RWPE2 (cell line): Measurements from ENCODE around the gene PADI3.
"Not testable (repeated sequence)": the region's sequence is repeated elsewhere in the genome, so short reads cannot be mapped to it uniquely, and the experiment has no call there.

ENCODE experiments used
- ATAC-seq: fragments of 200-7000 bp; cut with Tn5 transposase; 3 replicates; pipeline ENCODE4 v1.9.1; 2021; ENCODE audit warnings: low read depth
- DNase-seq: peaks from one replicate; pipeline ENCODE4 v3.0.0-alpha.2; 2020; ENCODE audit warnings: low spot score
- H3K27ac ChIP-seq: fragments of 450-650 bp; 2 replicates; pipeline ENCODE4 v1.5.1; 2017; ENCODE audit warnings: mild to moderate bottlenecking; ENCODE audit not compliant: poor library complexity, severe bottlenecking
- H3K27me3 ChIP-seq: fragments of 250-450 bp; sonication (Bioruptor Pico); 2 replicates; pipeline ENCODE4 v1.5.1; 2021; ENCODE audit warnings: mild to moderate bottlenecking, moderate library complexity; ENCODE audit not compliant: insufficient read depth, poor library complexity, severe bottlenecking
- H3K36me3 ChIP-seq: fragments of 250-450 bp; sonication (Bioruptor Pico); 2 replicates; pipeline ENCODE4 v1.5.1; 2020; ENCODE audit warnings: low read depth, mild to moderate bottlenecking, moderate library complexity
- H3K4me1 ChIP-seq: fragments of 250-450 bp; sonication (Bioruptor Pico); 2 replicates; pipeline ENCODE4 v1.5.1; 2021; ENCODE audit warnings: mild to moderate bottlenecking, moderate library complexity; ENCODE audit not compliant: insufficient read depth, poor library complexity, severe bottlenecking
- H3K4me3 ChIP-seq: fragments of 250-450 bp; sonication (Bioruptor Pico); 2 replicates; pipeline ENCODE4 v1.5.1; 2021; ENCODE audit warnings: mild to moderate bottlenecking, moderate library complexity; ENCODE audit not compliant: severe bottlenecking
- H3K9me3 ChIP-seq: fragments of 250-450 bp; sonication (Bioruptor Pico); 2 replicates; pipeline ENCODE4 v1.5.1; 2021; ENCODE audit warnings: mild to moderate bottlenecking, moderate library complexity; ENCODE audit not compliant: severe bottlenecking
- CTCF ChIP-seq: fragments of 450-650 bp; IDR thresholded peaks from one replicate; pipeline ENCODE4 v1.5.1; 2017; ENCODE audit warnings: mild to moderate bottlenecking, moderate library complexity; ENCODE audit not compliant: poor library complexity, severe bottlenecking

The PADI3 gene

GRCh38 chr1:17236779-17237560 lies 11.9 kb upstream of the PADI3 start:
- peak overlapping the region; percentile 100 for H3K27ac ChIP-seq
- H3K9me3 ChIP-seq, result no peaks in the 10 kb centered on the region
- ATAC-seq (peak; percentile 51), DNase-seq (peak; percentile 86)
- peaks cover 29% of the 10 kb centered on the region for H3K4me1 ChIP-seq
- H3K27me3 ChIP-seq, result no peaks in the 10 kb centered on the region
- H3K36me3 ChIP-seq, result no peaks in the 10 kb centered on the region
- TF ChIP-seq CTCF, result peak; percentile 86
- no peak overlapping the region for H3K4me3 ChIP-seq

DNA sequence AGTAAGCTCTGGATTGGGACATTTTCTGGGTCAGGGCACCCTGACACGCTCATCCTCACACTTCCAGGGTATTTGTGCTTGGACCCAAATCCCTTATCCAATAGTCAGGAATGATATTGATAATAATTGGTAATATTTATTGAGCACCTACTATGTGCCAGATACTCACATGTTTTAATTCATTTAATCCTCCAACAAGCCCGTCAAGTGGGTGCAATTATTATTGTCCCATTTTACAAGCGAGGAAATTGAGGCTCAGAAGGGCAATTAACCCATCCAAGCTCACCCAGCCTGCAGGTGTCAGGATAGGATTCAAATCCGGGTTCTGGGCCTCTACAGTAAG lies 11.4 kb upstream of the PADI3 start:
- Histone ChIP-seq H3K27me3 (no peaks in the 10 kb centered on the region), H3K9me3 (no peaks in the 10 kb centered on the region), H3K4me3 (no peak overlapping the region), H3K36me3 (no peaks in the 10 kb centered on the region), H3K27ac (peak overlapping the region; percentile 100), H3K4me1 (peaks cover 24% of the 10 kb centered on the region)
- ATAC-seq (no peak), DNase-seq (no peak)
- peak; percentile 27 for TF ChIP-seq CTCF

- Histone ChIP-seq H3K4me1 (peaks cover 5% of the 10 kb centered on the region), H3K9me3 (no peaks in the 10 kb centered on the region), H3K27me3 (no peaks in the 10 kb centered on the region), H3K36me3 (no peaks in the 10 kb centered on the region), H3K4me3 (no peak overlapping the region), H3K27ac (peak overlapping the region; percentile 11)
- DNase-seq, result no peak
- no peak for TF ChIP-seq CTCF
- ATAC-seq, result peak; percentile 52
These were observed 9.5 kb upstream of the PADI3 start for GRCh38 chr1:17239420-17239819.

DNA sequence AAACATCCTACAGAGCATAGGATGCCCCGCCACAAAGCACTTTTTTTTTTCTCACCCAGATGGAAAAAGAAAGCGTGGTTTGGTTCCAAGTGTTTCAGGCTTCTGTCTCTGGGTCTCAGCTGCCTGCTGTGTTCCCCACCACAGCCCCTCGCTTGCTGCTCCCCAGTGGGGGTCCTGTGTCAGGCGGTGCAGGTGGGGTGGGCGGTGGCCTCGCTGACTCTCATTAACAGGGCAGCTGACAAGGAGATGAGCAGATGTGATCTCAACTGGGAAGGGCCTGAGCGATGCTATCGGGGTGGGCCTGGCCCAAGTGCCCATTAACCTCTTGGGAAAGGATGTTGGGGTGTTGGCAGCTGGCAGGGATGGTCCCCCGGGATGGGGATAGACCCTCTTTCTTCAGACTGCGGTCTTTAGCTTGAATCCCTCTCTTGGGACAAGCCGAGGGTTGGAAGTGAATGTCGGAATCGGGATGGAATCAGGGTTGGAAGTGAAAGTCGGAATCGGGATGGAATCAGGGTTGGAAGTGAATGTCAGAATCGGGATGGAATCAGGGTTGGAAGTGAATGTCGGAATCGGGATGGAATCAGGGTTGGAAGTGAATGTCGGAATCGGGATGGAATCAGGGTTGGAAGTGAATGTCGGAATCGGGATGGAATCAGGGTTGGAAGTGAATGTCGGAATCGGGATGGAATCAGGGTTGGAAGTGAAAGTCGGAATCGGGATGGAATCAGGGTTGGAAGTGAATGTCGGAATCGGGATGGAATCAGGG lies 7.7 kb upstream of the PADI3 start:
- not testable (repeated sequence) for H3K27me3 ChIP-seq, ATAC-seq, DNase-seq

DNA sequence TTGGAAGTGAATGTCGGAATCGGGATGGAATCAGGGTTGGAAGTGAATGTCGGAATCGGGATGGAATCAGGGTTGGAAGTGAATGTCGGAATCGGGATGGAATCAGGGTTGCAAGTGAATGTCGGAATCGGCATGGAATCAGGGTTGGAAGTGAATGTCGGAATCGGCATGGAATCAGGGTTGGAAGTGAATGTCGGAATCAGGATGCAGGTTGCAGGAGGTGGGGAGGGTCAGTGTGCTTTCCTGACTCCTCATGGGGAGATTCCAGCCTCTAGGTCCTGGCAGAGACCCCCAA lies 7.2 kb upstream of the PADI3 start:
- not testable (repeated sequence) for H3K4me3 ChIP-seq, H3K9me3 ChIP-seq, DNase-seq, H3K27me3 ChIP-seq, H3K27ac ChIP-seq, H3K36me3 ChIP-seq, ATAC-seq
- peaks cover 19% of the 10 kb centered on the region for H3K4me1 ChIP-seq

More for the DNA sequence above, 7.7 kb upstream of the PADI3 start:
- not testable (repeated sequence) for H3K27ac ChIP-seq, H3K4me3 ChIP-seq, H3K36me3 ChIP-seq, H3K9me3 ChIP-seq
- peaks cover 19% of the 10 kb centered on the region for H3K4me1 ChIP-seq

- Histone ChIP-seq H3K27ac (no peak overlapping the region), H3K4me3 (no peak overlapping the region), H3K36me3 (no peaks in the 10 kb centered on the region), H3K27me3 (no peaks in the 10 kb centered on the region), H3K4me1 (peaks cover 15% of the 10 kb centered on the region), H3K9me3 (no peaks in the 10 kb centered on the region)
- no peak for TF ChIP-seq CTCF
- ATAC-seq (no peak), DNase-seq (no peak)
These were observed 5.6 kb upstream of the PADI3 start for GRCh38 chr1:17243274-17243673.
